WTC11 (cell line): Measurements from ENCODE around the gene RIPPLY3. TPM values are rescaled to one million over a fixed set of nuclear protein-coding genes. Genes with fewer than 3 reads are reported as not detected.
"Not testable (repeated sequence)": the region's sequence is repeated elsewhere in the genome, so short reads cannot be mapped to it uniquely, and the experiment has no call there.

Source experiments
- ATAC-seq: fragments of 200-7000 bp; cut with Tn5 transposase; 2 replicates; pipeline ENCODE4 v1.10.0; 2021; ENCODE audit warnings: mild to moderate bottlenecking, moderate library complexity
- CTCF ChIA-PET: fragments of 300-600 bp; sonication (Branson Sonifier 250); formaldehyde crosslinking; loops from one replicate; lab custom pipeline; 2021; ENCODE audit warnings: antibody characterized with exemption; lab: Charles Lee
- POLR2A ChIA-PET: fragments of 350-600 bp; sonication (Branson Sonifier 250); formaldehyde crosslinking; loops from one replicate; lab custom pipeline; 2021; ENCODE audit warnings: antibody characterized with exemption; lab: Charles Lee
- DNase-seq: peaks from one replicate; pipeline ENCODE4 v3.0.0; 2021; ENCODE audit warnings: low spot score
- H3K27ac Mint-ChIP-seq: 2 replicates; pipeline ENCODE4 v1.8.0; 2021; ENCODE audit warnings: mixed read lengths
- H3K27me3 Mint-ChIP-seq: 2 replicates; pipeline ENCODE4 v1.8.0; 2021; ENCODE audit warnings: low read depth, mild to moderate bottlenecking, moderate library complexity, mixed read lengths
- H3K36me3 Mint-ChIP-seq: 2 replicates; pipeline ENCODE4 v1.8.0; 2021; ENCODE audit warnings: mixed read lengths
- H3K4me1 Mint-ChIP-seq: 2 replicates; pipeline ENCODE4 v1.8.0; 2022; ENCODE audit warnings: mixed read lengths
- H3K4me3 Mint-ChIP-seq: 2 replicates; pipeline ENCODE4 v1.8.0; 2021; ENCODE audit warnings: mild to moderate bottlenecking, moderate library complexity, mixed read lengths
- H3K9me3 Mint-ChIP-seq: 2 replicates; pipeline ENCODE4 v1.8.0; 2021; ENCODE audit warnings: mixed read lengths
- AR ChIP-seq: fragments of 250-450 bp; sonication (Bioruptor Pico); IDR thresholded peaks from 2 replicates; pipeline ENCODE4 v1.9.0; 2021; ENCODE audit warnings: mild to moderate bottlenecking
- CBFB ChIP-seq: sonication (generic); formaldehyde crosslinking; IDR thresholded peaks from 2 replicates; pipeline ENCODE4 v1.8.1; 2022; ENCODE audit warnings: mild to moderate bottlenecking, low read depth, missing genetic modification reagents
- CREB1 ChIP-seq: sonication (generic); formaldehyde crosslinking; IDR thresholded peaks from 2 replicates; pipeline ENCODE4 v1.8.0; 2023; ENCODE audit warnings: mild to moderate bottlenecking, missing genetic modification reagents
- CREM ChIP-seq: sonication (generic); formaldehyde crosslinking; IDR thresholded peaks from 2 replicates; pipeline ENCODE4 v1.8.1; 2022; ENCODE audit warnings: mild to moderate bottlenecking, missing genetic modification reagents, moderate library complexity
- CTCF ChIP-seq: fragments of 200-600 bp; IDR thresholded peaks from 2 replicates; pipeline ENCODE4 v1.8.0; 2022; ENCODE audit warnings: antibody characterized with exemption
- E2F1 ChIP-seq: sonication (generic); formaldehyde crosslinking; IDR thresholded peaks from 2 replicates; pipeline ENCODE4 v1.8.0; 2022; ENCODE audit warnings: mild to moderate bottlenecking, missing genetic modification reagents
- ESRRA ChIP-seq: sonication (generic); formaldehyde crosslinking; IDR thresholded peaks from 2 replicates; pipeline ENCODE4 v1.8.1; 2022; ENCODE audit warnings: mild to moderate bottlenecking, missing genetic modification reagents, borderline replicate concordance
- ETV6 ChIP-seq: sonication (generic); formaldehyde crosslinking; IDR thresholded peaks from 2 replicates; pipeline ENCODE4 v1.8.1; 2022; ENCODE audit warnings: mild to moderate bottlenecking, missing genetic modification reagents
- JAZF1 ChIP-seq: fragments of 250-450 bp; sonication (Bioruptor Pico); IDR thresholded peaks from 2 replicates; pipeline ENCODE4 v1.9.0; 2021; ENCODE audit warnings: moderate library complexity, mild to moderate bottlenecking, inconsistent platforms
- MAX ChIP-seq: sonication (generic); formaldehyde crosslinking; IDR thresholded peaks from 2 replicates; pipeline ENCODE4 v1.8.0; 2022; ENCODE audit warnings: mild to moderate bottlenecking, missing genetic modification reagents
- NR1H2 ChIP-seq: sonication (generic); formaldehyde crosslinking; IDR thresholded peaks from 2 replicates; pipeline ENCODE4 v1.9.0; 2021; ENCODE audit warnings: mild to moderate bottlenecking, moderate library complexity, missing genetic modification reagents
- RELA ChIP-seq: sonication (generic); formaldehyde crosslinking; IDR thresholded peaks from 2 replicates; pipeline ENCODE4 v1.8.1; 2022; ENCODE audit warnings: missing genetic modification reagents, mild to moderate bottlenecking, borderline replicate concordance
- RORB ChIP-seq: fragments of 250-450 bp; sonication (Bioruptor Pico); IDR thresholded peaks from 2 replicates; pipeline ENCODE4 v1.9.0; 2021; ENCODE audit warnings: mild to moderate bottlenecking
- SP1 ChIP-seq: sonication (generic); formaldehyde crosslinking; conservative IDR thresholded peaks from 2 replicates; pipeline ENCODE4 v1.8.1; 2022; ENCODE audit warnings: missing genetic modification reagents
- ZNF121 ChIP-seq: sonication (generic); formaldehyde crosslinking; IDR thresholded peaks from 2 replicates; pipeline ENCODE4 v1.8.0; 2023; ENCODE audit warnings: missing genetic modification reagents
- ZNF416 ChIP-seq: fragments of 250-450 bp; sonication (Bioruptor Pico); IDR thresholded peaks from 2 replicates; pipeline ENCODE4 v1.9.0; 2021; ENCODE audit warnings: mild to moderate bottlenecking, inconsistent platforms
- ZNF512 ChIP-seq: sonication (generic); formaldehyde crosslinking; IDR thresholded peaks from 2 replicates; pipeline ENCODE4 v1.8.1; 2022; ENCODE audit warnings: missing genetic modification reagents, borderline replicate concordance
- ZNF671 ChIP-seq: fragments of 250-450 bp; sonication (Bioruptor Pico); IDR thresholded peaks from 2 replicates; pipeline ENCODE4 v1.8.0; 2021; ENCODE audit warnings: mild to moderate bottlenecking
- total RNA-seq: library from RNA; stranded (reverse); gene quantifications from 3 replicates; pipeline ENCODE4 v1.2.3, GENCODE V29; 2021

Gene RIPPLY3
- total RNA-seq, 1 experiment from 2014 or later, result 3.5 TPM

- no peak for DNase-seq
- H3K36me3 Mint-ChIP-seq, result no peaks in the 10 kb centered on the region
- TF ChIP-seq RELA (CRISPR knock-in tag) (no peak), ETV6 (no peak), CBFB (no peak), RORB (CRISPR knock-in tag) (no peak), CTCF (no peak), ZNF671 (CRISPR knock-in tag) (no peak), E2F1 (CRISPR knock-in tag) (no peak), CREB1 (no peak)
- CTCF ChIA-PET, result interaction anchor here (1.3 to 1.4 kb wide), 3 partner anchors 8 to 11 kb away, joined by 4 to 8 read pairs (median 4); no protein-coding TSS in a partner anchor
- POLR2A ChIA-PET, result no interaction called here
- ATAC-seq, result no peak
- peaks cover 9% of the 10 kb centered on the region for H3K4me1 Mint-ChIP-seq
- no peak overlapping the region for H3K27ac Mint-ChIP-seq
- no peak overlapping the region for H3K4me3 Mint-ChIP-seq
- H3K9me3 Mint-ChIP-seq, result peaks cover 3% of the 10 kb centered on the region; the same call in 1 of the 2 replicates
- peaks cover 45% of the 10 kb centered on the region for H3K27me3 Mint-ChIP-seq
Observed at GRCh38 chr21:37001441-37001840, 5.1 kb upstream of the RIPPLY3 start.

- H3K27ac Mint-ChIP-seq, DNase-seq, H3K4me3 Mint-ChIP-seq, H3K4me1 Mint-ChIP-seq, POLR2A ChIA-PET, H3K9me3 Mint-ChIP-seq, ATAC-seq, H3K36me3 Mint-ChIP-seq: not testable (repeated sequence)
- peaks cover 56% of the 10 kb centered on the region for H3K27me3 Mint-ChIP-seq
- CTCF ChIA-PET, result interaction anchor here (1.0 to 1.4 kb wide), 2 partner anchors 12 to 26 kb away, joined by 4 read pairs; no protein-coding TSS in a partner anchor
Observed at GRCh38 chr21:37002851-37003250, 3.7 kb upstream of the RIPPLY3 start.

- CTCF ChIA-PET, result interaction anchor here (1.5 kb wide), 1 partner anchor 14 kb away, joined by 4 read pairs; no protein-coding TSS in a partner anchor
- H3K27me3 Mint-ChIP-seq, result peaks cover 62% of the 10 kb centered on the region
- H3K9me3 Mint-ChIP-seq, POLR2A ChIA-PET, H3K27ac Mint-ChIP-seq, H3K4me1 Mint-ChIP-seq, DNase-seq, H3K36me3 Mint-ChIP-seq, ATAC-seq, H3K4me3 Mint-ChIP-seq: not testable (repeated sequence)
- TF ChIP-seq ZNF121, result peak; percentile 49; the same call in 1 of the 2 replicates
Observed at GRCh38 chr21:37003917-37004316, 2.6 kb upstream of the RIPPLY3 start.

- Mint-ChIP-seq H3K4me3 (peak overlapping the region; percentile 60), H3K27me3 (peaks cover 68% of the 10 kb centered on the region), H3K36me3 (no peaks in the 10 kb centered on the region), H3K4me1 (peaks cover 18% of the 10 kb centered on the region), H3K9me3 (no peaks in the 10 kb centered on the region), H3K27ac (no peak overlapping the region)
- peak; percentile 13 for ATAC-seq
- CTCF ChIA-PET, result interaction anchor here (0.7 to 3.3 kb wide), 7 partner anchors 9 to 910 kb away, joined by 3 to 35 read pairs (median 4); partner anchors contain the start of gene HLCS
- peak; percentile 67 for DNase-seq
- POLR2A ChIA-PET, result interaction anchor here (1.5 kb wide), 1 partner anchor 15 kb away, joined by 4 read pairs; no protein-coding TSS in a partner anchor
- no peak for TF ChIP-seq JAZF1 (CRISPR knock-in tag)
- TF ChIP-seq ZNF512, result no peak
- TF ChIP-seq ESRRA (CRISPR knock-in tag), result peak; percentile 58; the same call in 1 of the 2 replicates
- no peak for TF ChIP-seq SP1 (CRISPR knock-in tag)
- TF ChIP-seq AR, result no peak
- TF ChIP-seq CREM, result 0 out of 2 replicates have a peak, but pooled peaks have one; percentile 25
- TF ChIP-seq MAX (CRISPR knock-in tag), result peak; percentile 76
- no peak for TF ChIP-seq CBFB
- TF ChIP-seq ZNF416 (CRISPR knock-in tag), result no peak
- TF ChIP-seq NR1H2 (CRISPR knock-in tag), result no peak
- no peak for TF ChIP-seq E2F1 (CRISPR knock-in tag)
Observed at GRCh38 chr21:37005548-37006485, 685 bp upstream of the RIPPLY3 start.
